GM13977 (cell line): Measurements from ENCODE around the gene NRIP2.

Experiments
- DNase-seq: peaks from one replicate; pipeline ENCODE4 v3.0.0; 2012; ENCODE audit warnings: low spot score
- CTCF ChIP-seq: IDR thresholded peaks from 2 replicates; pipeline ENCODE4 v1.5.1; 2012; ENCODE audit warnings: mild to moderate bottlenecking, control low read depth; ENCODE audit not compliant: insufficient read depth; ENCODE audit errors: extremely low read depth, missing control alignments
- in situ Hi-C: fragments of 300-500 bp; cut with MboI; formaldehyde crosslinking; loops from one replicate; pipeline ENCODE4 v1.12.0; 2022; ENCODE audit warnings: low sequenced_read_pairs, low pct_unique_long_range_greater_than_20kb, mixed read lengths, inconsistent platforms; ENCODE audit not compliant: unreplicated experiment

Gene NRIP2

GRCh38 chr12:2833810-2834209, 1.0 kb downstream of the NRIP2 start:
- no peak for DNase-seq
- TF ChIP-seq CTCF, result no peak
- in situ Hi-C loops, result no loop called here

GRCh38 chr12:2833327-2833726, 1.5 kb downstream of the NRIP2 start:
- no peak for DNase-seq
- TF ChIP-seq CTCF, result no peak
- in situ Hi-C loops, result no loop called here

- TF ChIP-seq CTCF, result no peak
- DNase-seq, result no peak
- in situ Hi-C loops, result no loop called here
Measured at GRCh38 chr12:2832550-2833127, 2.2 kb downstream of the NRIP2 start.

- in situ Hi-C loops, result no loop called here
- no peak for TF ChIP-seq CTCF
Measured at GRCh38 chr12:2829275-2829674, 5.6 kb downstream of the NRIP2 start.

GRCh38 chr12:2826721-2827515, 7.9 kb downstream of the NRIP2 start:
- DNase-seq, result no peak
- TF ChIP-seq CTCF, result no peak

More at GRCh38 chr12:2829275-2829674, 5.6 kb downstream of the NRIP2 start:
- no peak for DNase-seq

GRCh38 chr12:2826036-2826435, 8.8 kb downstream of the NRIP2 start:
- TF ChIP-seq CTCF, result no peak
- no peak for DNase-seq
- in situ Hi-C loops, result no loop called here

More at GRCh38 chr12:2826721-2827515, 7.9 kb downstream of the NRIP2 start:
- in situ Hi-C loops, result no loop called here
